GM19239 (cell line): ENCODE results near the gene MAP9.
A peak's percentile ranks its signal among the peaks of the same experiment; 100 is the strongest.
"Not testable (repeated sequence)": the region's sequence is repeated elsewhere in the genome, so short reads cannot be mapped to it uniquely, and the experiment has no call there.

Source experiments
- DNase-seq: peaks from one replicate; pipeline ENCODE4 v3.0.0; 2011; ENCODE audit warnings: low spot score; ENCODE audit not compliant: insufficient read length
- FAIRE-seq: peaks from 2 replicates; lab custom pipeline; 2011; peaks lifted over from hg19 to GRCh38; lab: Jason Lieb, UNC

MAP9 gene

GRCh38 chr4:155376387-155377268 lies at the start of gene MAP9:
Gene MAP9 (minus strand): TSS chr4:155376965. CDS start chr4:155375850, 1,115 bp downstream.
- peak; percentile 81 for DNase-seq

GRCh38 chr4:155424778-155425177 lies 48.0 kb upstream of the MAP9 start:
- not testable (repeated sequence) for DNase-seq, FAIRE-seq

More at GRCh38 chr4:155376387-155377268, at the start of gene MAP9:
- peak; percentile 96 for FAIRE-seq

GRCh38 chr4:155423671-155424070 lies 46.9 kb upstream of the MAP9 start:
- FAIRE-seq: no peak
- DNase-seq: no peak

- DNase-seq (no peak), FAIRE-seq (no peak)
Observed at GRCh38 chr4:155419266-155419665, 42.5 kb upstream of the MAP9 start.

GRCh38 chr4:155415662-155416061 lies 38.9 kb upstream of the MAP9 start:
- no peak for FAIRE-seq
- DNase-seq: no peak

GRCh38 chr4:155413451-155413850 lies 36.7 kb upstream of the MAP9 start:
- no peak for DNase-seq
- FAIRE-seq: no peak

- FAIRE-seq (no peak), DNase-seq (no peak)
Observed at GRCh38 chr4:155411546-155411945, 34.8 kb upstream of the MAP9 start.

- FAIRE-seq: no peak
- DNase-seq: no peak
Observed at GRCh38 chr4:155408796-155409195, 32.0 kb upstream of the MAP9 start.

- no peak for FAIRE-seq
- DNase-seq: no peak
Observed at GRCh38 chr4:155407480-155407879, 30.7 kb upstream of the MAP9 start.

GRCh38 chr4:155405059-155405458 lies 28.3 kb upstream of the MAP9 start:
- no peak for DNase-seq
- no peak for FAIRE-seq

GRCh38 chr4:155403886-155404285 lies 27.1 kb upstream of the MAP9 start:
- FAIRE-seq (no peak), DNase-seq (no peak)

- DNase-seq (no peak), FAIRE-seq (no peak)
Observed at GRCh38 chr4:155402941-155403340, 26.2 kb upstream of the MAP9 start.

- FAIRE-seq (no peak), DNase-seq (no peak)
Observed at GRCh38 chr4:155400893-155401292, 24.1 kb upstream of the MAP9 start.

- FAIRE-seq: no peak
- DNase-seq: no peak
Observed at GRCh38 chr4:155399974-155400697, 23.4 kb upstream of the MAP9 start.

- FAIRE-seq (no peak), DNase-seq (no peak)
Observed at GRCh38 chr4:155392481-155393184, 15.9 kb upstream of the MAP9 start.

GRCh38 chr4:155391932-155392331 lies 15.2 kb upstream of the MAP9 start:
- FAIRE-seq: no peak
- no peak for DNase-seq

- DNase-seq (no peak), FAIRE-seq (no peak)
Observed at GRCh38 chr4:155388162-155388561, 11.4 kb upstream of the MAP9 start.

- FAIRE-seq (no peak), DNase-seq (no peak)
Observed at GRCh38 chr4:155383541-155383940, 6.8 kb upstream of the MAP9 start.

GRCh38 chr4:155377276-155377675 lies 511 bp upstream of the MAP9 start:
- FAIRE-seq (no peak), DNase-seq (no peak)

GRCh38 chr4:155371432-155372043 lies 5.2 kb downstream of the MAP9 start:
- no peak for DNase-seq
- no peak for FAIRE-seq
